IMR-90 (cell line): ENCODE data around the gene WASL. TPM values are rescaled to one million over a fixed set of nuclear protein-coding genes. Genes with fewer than 3 reads are reported as not detected.
A peak's percentile ranks its signal among the peaks of the same experiment; 100 is the strongest.

Experiments
- ATAC-seq: fragments of 200-7000 bp; cut with Tn5 transposase; 2 replicates; pipeline ENCODE4 v1.9.1; 2020; ENCODE audit warnings: low read depth, mild to moderate bottlenecking, moderate library complexity
- BruUV-seq: library from RNA; stranded (reverse); fragments of 400-500 nt; replicated peaks from 2 replicates; lab custom pipeline; 2021; lab: Mats Ljungman, UMichigan
- CTCF ChIA-PET: fragments of 300-600 bp; formaldehyde crosslinking; extraction: SDS; loops from one replicate; lab custom pipeline; 2021; ENCODE audit warnings: antibody characterized with exemption; lab: Yijun Ruan, JAX
- POLR2A ChIA-PET: fragments of 300-600 bp; sonication (Branson Sonifier 250); formaldehyde crosslinking; loops from one replicate; lab custom pipeline; 2022; ENCODE audit warnings: antibody characterized with exemption; ENCODE audit not compliant: unreplicated experiment; lab: Charles Lee
- DNase-seq: peaks from one replicate; pipeline ENCODE4 v3.0.0; 2013
- H2AFZ ChIP-seq: replicated peaks from 2 replicates; pipeline ENCODE3; 2013; ENCODE audit warnings: low read length, mild to moderate bottlenecking; ENCODE audit not compliant: poor library complexity
- H2AK5ac ChIP-seq: 2 replicates; pipeline ENCODE4 v1.6.1; 2013; ENCODE audit warnings: low read depth, low read length, inconsistent platforms
- H2AK9ac ChIP-seq: replicated peaks from 2 replicates; pipeline ENCODE3; 2013; ENCODE audit warnings: mild to moderate bottlenecking, low read depth, low read length, moderate library complexity; ENCODE audit not compliant: poor library complexity
- H2BK120ac ChIP-seq: 2 replicates; pipeline ENCODE4 v1.6.1; 2013; ENCODE audit warnings: low read depth, low read length, inconsistent platforms
- H2BK15ac ChIP-seq: 3 replicates; pipeline ENCODE4 v1.6.1; 2013; ENCODE audit warnings: low read depth, low read length, inconsistent platforms
- H2BK20ac ChIP-seq: 2 replicates; pipeline ENCODE4 v1.6.1; 2013; ENCODE audit warnings: low read depth, mild to moderate bottlenecking, inconsistent platforms, low read length, moderate library complexity
- H2BK5ac ChIP-seq: 2 replicates; pipeline ENCODE4 v1.6.1; 2013; ENCODE audit warnings: mild to moderate bottlenecking, low read depth, low read length, inconsistent platforms; ENCODE audit not compliant: poor library complexity, severe bottlenecking
- H3K14ac ChIP-seq: replicated peaks from 2 replicates; pipeline ENCODE4 v1.6.1; 2013; ENCODE audit warnings: low read depth, low read length, inconsistent platforms
- H3K18ac ChIP-seq: 2 replicates; pipeline ENCODE4 v1.6.1; 2013; ENCODE audit warnings: low read depth, low read length, control low read depth
- H3K23ac ChIP-seq: 2 replicates; pipeline ENCODE4 v1.6.1; 2013; ENCODE audit warnings: low read depth, low read length, inconsistent platforms
- H3K27ac ChIP-seq: 2 replicates; pipeline ENCODE4 v1.5.1; 2013; ENCODE audit warnings: mild to moderate bottlenecking, control low read depth, low read length; ENCODE audit not compliant: insufficient read depth
- H3K27me3 ChIP-seq: 2 replicates; pipeline ENCODE4 v1.6.1; 2013; ENCODE audit warnings: low read length; ENCODE audit not compliant: control insufficient read depth, insufficient read depth
- H3K36me3 ChIP-seq: 2 replicates; pipeline ENCODE4 v1.6.1; 2013; ENCODE audit warnings: low read length, mixed read lengths; ENCODE audit not compliant: control insufficient read depth, insufficient read depth
- H3K4ac ChIP-seq: 2 replicates; pipeline ENCODE4 v1.6.1; 2013; ENCODE audit warnings: low read depth, low read length, inconsistent platforms
- H3K4me1 ChIP-seq: 2 replicates; pipeline ENCODE4 v1.6.1; 2013; ENCODE audit warnings: low read length, mixed read lengths; ENCODE audit not compliant: control insufficient read depth, insufficient read depth
- H3K4me2 ChIP-seq: 2 replicates; pipeline ENCODE4 v1.6.1; 2013; ENCODE audit warnings: low read depth, mild to moderate bottlenecking, control low read depth, low read length, moderate library complexity
- H3K4me3 ChIP-seq: 2 replicates; pipeline ENCODE4 v1.5.1; 2013; ENCODE audit warnings: low read depth, mild to moderate bottlenecking, control low read depth, low read length, moderate library complexity; ENCODE audit not compliant: insufficient read depth
- H3K56ac ChIP-seq: 2 replicates; pipeline ENCODE4 v1.6.1; 2013; ENCODE audit warnings: low read length, inconsistent platforms; ENCODE audit not compliant: insufficient read depth; ENCODE audit errors: extremely low read depth
- H3K79me1 ChIP-seq, 2 experiments: 2 replicates each; pipeline ENCODE4 v1.6.1; 2013; ENCODE audit warnings: low read length in 2 of 2, inconsistent platforms in 1 of 2, low read depth in 1 of 2
- H3K9ac ChIP-seq: 2 replicates; pipeline ENCODE4 v1.6.1; 2013; ENCODE audit warnings: low read depth, low read length, control low read depth
- H3K9me1 ChIP-seq: 2 replicates; pipeline ENCODE4 v1.6.1; 2013; ENCODE audit warnings: low read length, inconsistent platforms; ENCODE audit not compliant: insufficient read depth
- H3K9me3 ChIP-seq: 2 replicates; pipeline ENCODE4 v1.6.1; 2013; ENCODE audit warnings: low read length; ENCODE audit not compliant: control insufficient read depth, insufficient read depth
- H4K20me1 ChIP-seq: 2 replicates; pipeline ENCODE4 v1.6.1; 2013; ENCODE audit warnings: low read length, inconsistent platforms; ENCODE audit not compliant: insufficient read depth
- H4K5ac ChIP-seq: 2 replicates; pipeline ENCODE4 v1.6.1; 2013; ENCODE audit warnings: mild to moderate bottlenecking, low read depth, low read length, control low read depth
- H4K8ac ChIP-seq, 2 experiments: 2 replicates each; pipeline ENCODE4 v1.6.1; 2013; ENCODE audit warnings: low read depth in 2 of 2, low read length in 2 of 2, control low read depth in 1 of 2, inconsistent platforms in 1 of 2
- H4K91ac ChIP-seq: 2 replicates; pipeline ENCODE4 v1.6.1; 2013; ENCODE audit warnings: low read depth, low read length, inconsistent platforms; ENCODE audit not compliant: insufficient read depth
- BHLHE40 ChIP-seq: fragments of 150-350 bp; IDR thresholded peaks from 2 replicates; pipeline ENCODE4 v1.6.1; 2016; ENCODE audit warnings: mild to moderate bottlenecking, low read depth, low read length
- CEBPB ChIP-seq: IDR thresholded peaks from 2 replicates; pipeline ENCODE4 v1.6.1; 2012; ENCODE audit warnings: low read depth, low read length, improper control_type of control experiment
- CTCF ChIP-seq: conservative IDR thresholded peaks from 2 replicates; pipeline ENCODE4 v1.5.1; 2012; ENCODE audit warnings: mild to moderate bottlenecking, low read depth, low read length, improper control_type of control experiment
- RCOR1 ChIP-seq: IDR thresholded peaks from 2 replicates; pipeline ENCODE4 v1.6.1; 2012; ENCODE audit warnings: mild to moderate bottlenecking, low read length, improper control_type of control experiment; ENCODE audit not compliant: insufficient replicate concordance
- USF2 ChIP-seq: fragments of 150-350 bp; IDR thresholded peaks from 2 replicates; pipeline ENCODE4 v1.6.1; 2017; ENCODE audit warnings: mild to moderate bottlenecking, antibody characterized with exemption, low read length, low read depth
- WGBS, 2 experiments: methylation state at CpG; one replicate each; pipeline versions ENCODE4 v1.1.5 to v1.1.7; 2013; ENCODE audit warnings: missing lambda C conversion rate in 2 of 2; ENCODE audit not compliant: insufficient read length in 1 of 2; ENCODE audit errors: extremely low coverage in 2 of 2; 5-methylcytosine and 5-hydroxymethylcytosine counted together
- dilution Hi-C: fragments of 300-500 bp; cut with HindIII; formaldehyde crosslinking; loops from one replicate; pipeline ENCODE4 v1.14.3; 2018; ENCODE audit warnings: low sequenced_read_pairs; ENCODE audit not compliant: unreplicated experiment
- in situ Hi-C: fragments of 300-500 bp; cut with MboI; formaldehyde crosslinking; loops from 3 replicates; pipeline ENCODE4 v1.14.3; 2019; ENCODE audit warnings: low sequenced_read_pairs, inconsistent platforms, mixed read lengths
- intact Hi-C: fragments of 100-400 bp; cut with micrococcal nuclease; formaldehyde crosslinking; loops from 2 replicates; pipeline ENCODE4 v1.10.0; 2022
- polyA plus RNA-seq, 3 experiments: library from polyadenylated mRNA; depleted of rRNA; stranded (reverse); fragments of >200 nt; gene quantifications; 2 replicates each; pipeline ENCODE4 v1.2.3, GENCODE V29; 2012; ENCODE audit warnings: low replicate concordance in 1 of 3
- total RNA-seq: library from RNA; depleted of rRNA; stranded (reverse); fragments of >200 nt; gene quantifications from 2 replicates; pipeline ENCODE4 v1.2.3, GENCODE V29; 2012

The WASL gene
- total and polyA plus RNA-seq, 2 of the 4 experiments (the other 2 are of a cell fraction), result 2.3 to 7.9 TPM

- Histone ChIP-seq H2BK20ac (peak overlapping the region; percentile 70; the same call in 1 of the 2 replicates), H3K4me2 (peak overlapping the region; percentile 74), H3K4ac (peak overlapping the region; percentile 81), H3K9me1 (no peaks in the 10 kb centered on the region), H3K27ac (peak overlapping the region; percentile 89), H3K36me3 (no peaks in the 10 kb centered on the region), H3K18ac (no peak overlapping the region), H3K27me3 (no peaks in the 10 kb centered on the region), H4K5ac (no peak overlapping the region), H4K91ac (0 out of 2 replicates have a peak overlapping the region, but pooled peaks have one; percentile 62), H3K23ac (peak overlapping the region; percentile 62), H3K14ac (peak overlapping the region; percentile 77), H2AK9ac (peak overlapping the region; percentile 80), H3K9me3 (no peaks in the 10 kb centered on the region), H2BK5ac (peak overlapping the region; percentile 83), H4K8ac (peak overlapping the region; percentile 78 to 82), H2AFZ (peak overlapping the region; percentile 98), H3K79me1 (peaks cover 4 to 13% of the 10 kb centered on the region in 2 experiments; a peak in 2 of 4 replicates), H3K9ac (peak overlapping the region; percentile 75), H4K20me1 (peaks cover 33% of the 10 kb centered on the region; the same call in 1 of the 2 replicates), H2BK120ac (no peak overlapping the region), H3K56ac (peak overlapping the region; percentile 70), H3K4me1 (peaks cover 2% of the 10 kb centered on the region; the same call in 1 of the 2 replicates), H2BK15ac (no peak overlapping the region), H2AK5ac (no peak overlapping the region), H3K4me3 (peak overlapping the region; percentile 74)
- DNase-seq (peak; percentile 67), ATAC-seq (peak; percentile 24)
- in situ Hi-C loops, result no loop called here
- dilution Hi-C loops, result no loop called here
- TSS peak; percentile 90 for BruUV-seq
- TF ChIP-seq BHLHE40 (peak; percentile 36; the same call in 1 of the 2 replicates), RCOR1 (no peak), CEBPB (peak; percentile 91), CTCF (0 out of 2 replicates have a peak, but pooled peaks have one; percentile 3), USF2 (peak; percentile 46; the same call in 1 of the 2 replicates)
- ChIA-PET POLR2A (interaction anchor here (0.9 to 1.1 kb wide), 2 partner anchors 12 to 61 kb away, joined by 4 to 7 read pairs; no protein-coding TSS in a partner anchor), CTCF (interaction anchor here (0.9 to 1.5 kb wide), 2 partner anchors 17 to 67 kb away, joined by 3 to 4 read pairs; no protein-coding TSS in a partner anchor)
- intact Hi-C loops, result loop anchor here (2.0 to 5.0 kb wide), 2 partner anchors 67 to 192 kb away; partner anchors contain the start of gene NDUFA5
- WGBS, 2 experiments, result 0% methylated on average over 4 of the region's 10 CpGs; no CpG with 5 or more reads in 1 of the 2 experiments
These were observed 694 bp upstream of the WASL start for GRCh38 chr7:123749537-123749857.
